Stimulated activated CD4-positive, alpha-beta T cell treated with anti-CD3 and anti-CD28 coated beads, Interleukin-4, amount 100 ng/mL, for 24 hours (primary cell): ENCODE data around the gene LRRFIP2.
"Not testable (repeated sequence)": the region's sequence is repeated elsewhere in the genome, so short reads cannot be mapped to it uniquely, and the experiment has no call there.

ENCODE experiments used
- DNase-seq: peaks from one replicate; pipeline ENCODE4 v3.0.0-alpha.2; 2020

Gene LRRFIP2

GRCh38 chr3:37054370-37054769, 120.0 kb downstream of the LRRFIP2 start:
- no peak for DNase-seq

DNA sequence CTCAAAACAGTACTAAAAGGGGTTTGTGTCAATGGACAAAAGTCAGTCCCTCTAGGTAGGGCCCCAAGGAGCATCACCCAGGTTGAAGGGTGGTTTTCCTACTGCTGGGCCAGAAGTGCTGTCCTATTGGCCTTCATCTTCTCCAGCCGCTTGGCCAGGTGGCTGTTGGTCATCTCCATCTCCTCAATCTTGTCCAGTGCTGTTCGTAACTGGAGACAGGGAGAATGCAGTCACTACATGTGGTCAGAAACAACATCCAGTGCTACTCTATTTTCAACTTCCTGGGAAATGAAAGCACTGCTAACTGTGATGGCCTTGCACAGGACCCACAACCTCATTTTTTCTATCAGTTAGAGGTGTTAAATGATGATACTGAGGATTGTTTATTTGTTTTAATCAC, 120.6 kb downstream of the LRRFIP2 start:
- no peak for DNase-seq

DNA sequence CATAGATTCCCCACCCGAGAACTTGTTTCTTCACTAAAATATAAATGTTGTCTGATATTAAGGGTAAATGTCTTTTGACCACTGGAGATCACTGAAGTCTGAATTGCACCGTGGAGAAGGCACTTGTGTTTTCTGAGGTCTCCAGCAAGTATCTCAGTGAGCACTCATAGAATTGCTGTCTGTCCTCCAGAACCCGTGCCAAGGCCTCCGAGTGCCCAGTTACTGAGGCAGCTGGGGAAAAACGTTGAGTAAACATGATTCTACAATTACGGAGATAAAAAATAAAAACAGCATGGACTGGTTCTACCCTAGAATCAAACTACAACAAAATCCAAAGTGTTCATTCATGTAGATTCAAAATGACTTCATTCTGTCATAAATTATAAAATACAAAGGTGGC, 121.0 kb downstream of the LRRFIP2 start:
- DNase-seq: no peak

DNA sequence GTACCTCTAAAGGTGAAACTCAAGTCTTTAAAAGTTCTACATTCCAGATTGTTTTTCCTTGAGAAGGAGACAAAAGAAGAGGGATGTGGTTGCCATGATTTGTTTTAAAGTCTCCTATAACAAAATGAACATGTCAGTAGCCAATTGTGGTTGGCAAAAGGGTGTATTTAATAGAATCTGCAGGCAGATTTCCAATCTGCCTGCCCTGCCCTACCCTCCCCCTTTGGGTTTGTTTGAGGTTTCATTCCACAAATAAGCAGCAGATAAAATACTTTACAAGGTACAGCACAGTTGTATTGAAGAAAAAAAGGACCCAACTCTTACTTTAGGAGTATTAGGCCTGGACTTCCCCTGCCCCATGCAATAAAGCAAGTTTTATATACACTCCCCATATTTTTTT, 121.5 kb downstream of the LRRFIP2 start:
- DNase-seq: no peak

GRCh38 chr3:37050282-37050681, 124.1 kb downstream of the LRRFIP2 start:
- no peak for DNase-seq

GRCh38 chr3:37042712-37043111, 131.7 kb downstream of the LRRFIP2 start:
- DNase-seq: not testable (repeated sequence)

GRCh38 chr3:37041546-37042195, 132.7 kb downstream of the LRRFIP2 start:
- DNase-seq: no peak

- no peak for DNase-seq
Observed at GRCh38 chr3:37040231-37040630, 134.2 kb downstream of the LRRFIP2 start.

- no peak for DNase-seq
Observed at GRCh38 chr3:37039161-37039846, 135.1 kb downstream of the LRRFIP2 start.

DNA sequence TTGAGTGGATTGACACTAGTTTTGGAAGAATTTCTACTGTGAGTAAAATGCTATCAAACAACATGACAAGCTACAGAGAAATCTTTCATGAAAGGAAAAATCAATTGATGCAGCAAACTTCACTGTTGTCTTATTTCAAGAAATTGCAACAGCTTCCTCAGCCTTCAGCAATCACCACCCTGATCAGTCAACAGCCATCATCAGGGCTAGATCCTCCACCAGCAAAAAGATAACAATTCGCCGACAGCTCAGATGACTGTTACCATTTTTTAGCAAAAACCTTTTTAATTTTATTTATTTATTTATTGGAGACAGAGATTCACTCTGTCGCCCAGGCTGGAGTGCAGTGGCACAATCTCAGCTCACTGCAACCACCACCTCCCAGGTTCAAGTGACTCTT, 137.0 kb downstream of the LRRFIP2 start:
- DNase-seq: no peak

GRCh38 chr3:37032961-37033360, 141.4 kb downstream of the LRRFIP2 start:
- no peak for DNase-seq

GRCh38 chr3:37031096-37031682, 143.2 kb downstream of the LRRFIP2 start:
- no peak for DNase-seq

- DNase-seq: no peak
Observed at GRCh38 chr3:37030588-37030987, 143.8 kb downstream of the LRRFIP2 start.

DNA sequence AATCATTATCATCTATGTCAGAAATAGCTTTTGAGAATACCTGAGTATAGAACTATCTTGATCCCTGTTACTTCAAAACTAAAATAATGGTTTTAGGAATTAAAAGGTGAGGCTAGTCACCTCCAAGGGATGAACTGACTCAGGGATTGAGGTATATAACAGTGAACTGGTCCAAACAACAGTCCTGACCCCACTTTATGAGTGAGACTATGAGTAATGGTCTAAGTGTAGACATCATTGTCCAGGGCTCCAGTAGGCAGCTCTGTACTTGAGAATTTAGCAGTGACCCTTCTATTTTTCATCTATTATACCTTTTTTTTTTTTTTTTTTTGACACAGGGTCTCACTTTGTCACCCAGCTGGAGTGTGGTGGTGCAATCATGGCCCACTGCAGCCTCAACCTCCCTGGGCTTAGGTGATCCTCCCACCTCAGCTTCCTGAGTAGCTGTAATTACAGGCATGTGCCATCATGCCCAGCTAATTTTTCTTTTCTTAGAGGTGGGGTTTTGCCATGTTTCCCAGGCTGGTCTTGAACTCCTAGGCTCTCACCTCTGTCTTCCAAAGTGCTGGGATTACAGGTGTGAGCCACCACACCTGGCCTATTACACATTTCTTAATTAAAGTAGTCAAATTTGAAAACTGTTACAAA, 144.7 kb downstream of the LRRFIP2 start:
- no peak for DNase-seq

GRCh38 chr3:37029111-37029510, 145.3 kb downstream of the LRRFIP2 start:
- no peak for DNase-seq

GRCh38 chr3:37028329-37028728, 146.1 kb downstream of the LRRFIP2 start:
- DNase-seq: no peak

- DNase-seq: no peak
Observed at GRCh38 chr3:37026851-37027250, 147.5 kb downstream of the LRRFIP2 start.

DNA sequence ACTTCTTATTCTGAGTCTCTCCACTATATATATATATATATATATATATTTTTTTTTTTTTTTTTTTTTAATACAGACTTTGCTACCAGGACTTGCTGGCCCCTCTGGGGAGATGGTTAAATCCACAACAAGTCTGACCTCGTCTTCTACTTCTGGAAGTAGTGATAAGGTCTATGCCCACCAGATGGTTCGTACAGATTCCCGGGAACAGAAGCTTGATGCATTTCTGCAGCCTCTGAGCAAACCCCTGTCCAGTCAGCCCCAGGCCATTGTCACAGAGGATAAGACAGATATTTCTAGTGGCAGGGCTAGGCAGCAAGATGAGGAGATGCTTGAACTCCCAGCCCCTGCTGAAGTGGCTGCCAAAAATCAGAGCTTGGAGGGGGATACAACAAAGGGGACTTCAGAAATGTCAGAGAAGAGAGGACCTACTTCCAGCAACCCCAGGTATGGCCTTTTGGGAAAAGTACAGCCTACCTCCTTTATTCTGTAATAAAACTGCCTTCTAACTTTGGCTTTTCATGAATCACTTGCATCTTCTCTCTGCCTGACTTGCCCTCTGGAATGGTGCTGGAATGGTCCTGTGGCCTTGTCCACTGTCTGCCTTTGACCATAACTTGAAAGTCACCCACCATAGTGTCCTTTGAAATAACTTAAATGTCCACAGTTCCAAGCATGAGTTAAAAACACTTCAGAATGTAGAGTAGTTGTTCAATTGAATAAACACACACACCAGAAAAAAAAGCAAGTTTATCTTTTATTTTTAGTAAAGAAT, 148.6 kb downstream of the LRRFIP2 start:
- DNase-seq: no peak

DNA sequence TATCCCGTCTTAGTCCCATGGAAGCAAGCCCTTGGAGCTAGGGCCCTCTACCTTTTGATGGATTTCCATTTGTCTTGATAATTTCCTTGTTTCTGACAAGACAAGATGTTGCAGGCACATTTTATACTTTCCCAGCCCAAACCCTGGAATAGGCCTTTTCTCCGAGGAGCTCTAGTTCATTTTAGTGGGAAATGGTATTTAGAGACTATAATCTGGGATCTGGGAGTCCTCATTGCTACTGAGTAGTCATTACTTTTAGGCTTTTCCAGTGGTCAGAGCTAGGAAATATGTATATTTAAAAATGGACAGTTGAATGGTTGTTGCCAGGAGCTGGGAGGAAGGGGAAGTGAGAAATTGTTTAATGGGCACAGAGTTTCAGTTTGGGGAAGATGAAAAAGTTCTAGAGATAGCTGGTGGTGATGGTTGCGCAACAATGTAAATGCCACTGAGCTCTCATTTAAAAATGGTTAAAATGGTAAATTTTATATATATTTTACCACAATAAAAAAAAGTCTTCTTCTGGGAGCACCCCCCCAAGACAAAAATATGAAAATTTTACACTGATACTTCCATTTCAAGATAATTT, 149.5 kb downstream of the LRRFIP2 start:
- no peak for DNase-seq

DNA sequence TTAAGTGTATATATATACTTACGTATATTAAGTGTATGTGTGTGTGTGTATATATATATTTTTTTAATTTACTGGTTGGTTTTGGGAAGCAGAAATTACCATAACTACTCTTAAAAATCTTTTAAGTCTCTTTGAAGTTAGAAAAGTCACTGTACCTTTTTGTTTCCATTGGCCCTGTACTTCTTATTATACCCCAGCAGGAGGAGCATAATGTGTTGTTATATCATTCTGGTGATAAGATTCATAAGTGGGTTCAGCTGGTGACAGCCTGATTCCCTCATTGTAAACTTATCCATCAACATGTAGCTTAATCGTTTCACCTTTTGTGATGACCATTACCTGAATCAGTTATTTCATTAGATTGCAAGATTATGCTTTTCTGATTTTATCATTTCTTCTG, 150.3 kb downstream of the LRRFIP2 start:
- DNase-seq: no peak

- DNase-seq: no peak
Observed at GRCh38 chr3:37017683-37018082, 156.7 kb downstream of the LRRFIP2 start.

DNA sequence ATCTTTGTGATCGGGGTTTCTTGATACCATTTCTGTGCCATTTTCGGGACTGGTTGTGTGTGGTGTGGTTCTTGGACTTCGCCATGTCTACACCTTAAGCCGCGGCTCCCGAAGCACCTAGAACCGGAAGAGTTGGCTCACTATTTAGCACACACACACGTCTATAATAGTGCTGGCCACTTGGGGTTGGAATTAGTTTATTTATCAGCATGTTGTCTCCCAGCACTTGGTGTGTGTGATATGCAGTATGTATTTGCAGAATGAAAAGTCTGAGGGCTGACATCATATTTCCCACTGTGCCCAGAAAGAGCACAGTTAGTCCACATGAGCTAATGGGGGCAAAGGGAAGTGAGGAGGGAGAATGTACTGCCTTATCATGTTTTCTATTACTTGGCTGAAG, 157.5 kb downstream of the LRRFIP2 start:
- DNase-seq: no peak

GRCh38 chr3:37015642-37016041, 158.7 kb downstream of the LRRFIP2 start:
- no peak for DNase-seq
